OCI-LY7 (cell line): ENCODE measurements around the gene GADL1.

Source experiments
- EZH2phosphoT487 ChIP-seq: fragments of 200-600 bp; sonication (generic); IDR thresholded peaks from 2 replicates; pipeline ENCODE4 v1.6.1; 2018; ENCODE audit warnings: low read depth, borderline replicate concordance, mild to moderate bottlenecking, mixed run types, antibody characterized with exemption, low read length, moderate library complexity, mixed read lengths
- TF ChIP-seq, protein P1 (sequence below): fragments of 200-600 bp; sonication (generic); conservative IDR thresholded peaks from 2 replicates; pipeline ENCODE4 v1.5.1; 2014; ENCODE audit warnings: mild to moderate bottlenecking, antibody characterized with exemption, low read length, moderate library complexity, mixed read lengths

DNA sequence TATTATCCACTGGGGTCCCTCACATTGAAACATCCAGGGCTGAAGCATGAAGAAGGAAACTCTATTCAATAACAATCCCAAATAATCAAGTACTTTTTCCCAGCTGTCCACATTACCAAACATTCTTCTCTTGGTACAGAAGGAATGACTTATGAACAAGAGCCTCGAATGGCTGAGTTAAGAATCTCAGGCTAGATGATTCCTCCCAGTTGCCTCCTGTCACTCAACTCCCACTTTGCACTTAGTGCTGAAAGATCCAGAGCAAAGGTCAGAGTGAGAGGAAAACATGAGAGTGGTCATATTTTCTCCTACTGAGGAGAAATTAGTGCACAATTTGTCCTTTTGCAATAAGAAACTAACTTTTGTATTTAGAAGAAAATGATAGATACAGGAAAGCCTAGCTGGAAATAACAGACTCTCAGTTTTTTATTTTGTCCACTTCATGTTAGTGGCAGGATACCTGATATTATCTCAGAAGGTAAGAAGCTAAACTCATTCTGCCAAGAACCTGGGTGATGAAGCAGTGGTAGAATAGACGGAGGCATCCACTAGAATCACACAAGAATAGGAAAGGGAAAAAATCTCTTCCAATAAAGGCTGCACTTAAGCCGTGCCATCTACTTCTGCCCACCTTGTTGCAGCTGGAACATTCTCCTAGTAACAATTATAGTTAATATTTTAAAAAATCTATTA is 46.2 kb downstream of the GADL1 start:
- TF ChIP-seq, protein P1, sequence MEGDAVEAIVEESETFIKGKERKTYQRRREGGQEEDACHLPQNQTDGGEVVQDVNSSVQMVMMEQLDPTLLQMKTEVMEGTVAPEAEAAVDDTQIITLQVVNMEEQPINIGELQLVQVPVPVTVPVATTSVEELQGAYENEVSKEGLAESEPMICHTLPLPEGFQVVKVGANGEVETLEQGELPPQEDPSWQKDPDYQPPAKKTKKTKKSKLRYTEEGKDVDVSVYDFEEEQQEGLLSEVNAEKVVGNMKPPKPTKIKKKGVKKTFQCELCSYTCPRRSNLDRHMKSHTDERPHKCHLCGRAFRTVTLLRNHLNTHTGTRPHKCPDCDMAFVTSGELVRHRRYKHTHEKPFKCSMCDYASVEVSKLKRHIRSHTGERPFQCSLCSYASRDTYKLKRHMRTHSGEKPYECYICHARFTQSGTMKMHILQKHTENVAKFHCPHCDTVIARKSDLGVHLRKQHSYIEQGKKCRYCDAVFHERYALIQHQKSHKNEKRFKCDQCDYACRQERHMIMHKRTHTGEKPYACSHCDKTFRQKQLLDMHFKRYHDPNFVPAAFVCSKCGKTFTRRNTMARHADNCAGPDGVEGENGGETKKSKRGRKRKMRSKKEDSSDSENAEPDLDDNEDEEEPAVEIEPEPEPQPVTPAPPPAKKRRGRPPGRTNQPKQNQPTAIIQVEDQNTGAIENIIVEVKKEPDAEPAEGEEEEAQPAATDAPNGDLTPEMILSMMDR, result no peak
- no peak for TF ChIP-seq EZH2phosphoT487
